Transverse colon (tissue), 4 donors: Measurements from ENCODE around the gene ABHD12. TPM values are rescaled to one million over a fixed set of nuclear protein-coding genes. Genes with fewer than 3 reads are reported as not detected.

Experiments
- DNase-seq: peaks from one replicate; pipeline ENCODE4 v3.0.0-alpha.2; 2019
- H3K27ac ChIP-seq, 4 donors: fragments of 200-600 bp; sonication (generic); 2 replicates each; pipeline ENCODE4 v1.5.1; 2016 to 2018; ENCODE audit warnings: inconsistent platforms in 4 of 4
- H3K27me3 ChIP-seq: fragments of 200-600 bp; sonication (generic); 2 replicates; pipeline ENCODE4 v1.5.1; 2017; ENCODE audit warnings: inconsistent platforms
- H3K36me3 ChIP-seq, 4 donors: fragments of 200-600 bp; sonication (generic); 2 replicates each; pipeline ENCODE4 v1.5.1; 2017 to 2019; ENCODE audit warnings: inconsistent platforms in 4 of 4
- H3K4me1 ChIP-seq, 4 donors: fragments of 200-600 bp; sonication (generic); 2 replicates each; pipeline ENCODE4 v1.5.1; 2017 to 2020; ENCODE audit warnings: inconsistent platforms in 4 of 4
- H3K4me3 ChIP-seq, 4 donors: fragments of 200-600 bp; sonication (generic); 1 replicate in 1 of 4; 2 replicates in 3 of 4; pipeline versions ENCODE4 v1.5.1 to v1.6.1; 2017 to 2019; ENCODE audit warnings: inconsistent platforms in 4 of 4
- H3K9me3 ChIP-seq, 2 donors: fragments of 200-600 bp; sonication (generic); 2 replicates each; pipeline ENCODE4 v1.5.1; 2017 to 2019; ENCODE audit warnings: inconsistent platforms in 2 of 2
- CTCF ChIP-seq, 5 experiments: fragments of 200-600 bp in 3 of 5; fragments of 450-650 bp in 2 of 5; sonication (generic) in 3 of 5; IDR thresholded peaks; 1 replicate in 2 of 5; 2 replicates in 3 of 5; pipeline ENCODE4 v1.5.1; 2016 to 2017; ENCODE audit warnings: antibody characterized with exemption in 5 of 5, inconsistent platforms in 3 of 5, mild to moderate bottlenecking in 2 of 5, moderate library complexity in 1 of 5
- EP300 ChIP-seq: sonication (generic); formaldehyde crosslinking; IDR thresholded peaks from one replicate; pipeline ENCODE4 v1.6.1; 2017; ENCODE audit warnings: antibody characterized with exemption, low read depth
- POLR2A ChIP-seq: fragments of 450-650 bp; IDR thresholded peaks from one replicate; pipeline ENCODE4 v1.6.1; 2016; ENCODE audit warnings: antibody characterized with exemption, mild to moderate bottlenecking, moderate library complexity
- POLR2AphosphoS5 ChIP-seq, 3 donors: sonication (generic); formaldehyde crosslinking; IDR thresholded peaks; one replicate each; pipeline ENCODE4 v1.6.1; 2016; ENCODE audit warnings: antibody characterized with exemption in 3 of 3
- WGBS, 2 donors: methylation state at CpG; one replicate each; pipeline ENCODE4 v1.1.5; 2018; ENCODE audit warnings: low coverage in 1 of 2; 5-methylcytosine and 5-hydroxymethylcytosine counted together
- in situ Hi-C, 4 donors: fragments of 200-750 bp; cut with MboI; loops; one replicate each; pipeline versions ENCODE4 v1.15.0 to v1.15.1; 2017; ENCODE audit warnings: low sequenced_read_pairs in 3 of 4, low pct_ligation_motif_present in 1 of 4, low pct_unique_long_range_greater_than_20kb in 1 of 4
- intact Hi-C: fragments of 100-400 bp; cut with DNase I; formaldehyde crosslinking; loops from one replicate; pipeline ENCODE4 v1.15.1; 2023; ENCODE audit warnings: low total_unique reads
- total RNA-seq, 4 donors: library from RNA; depleted of rRNA; stranded (reverse); fragments of >200 nt; gene quantifications; one replicate each; pipeline ENCODE4 v1.1.0, GENCODE V29; 2016

Gene ABHD12
- total RNA-seq, 4 donors from 2014 or later = 67.3 to 103 (median 73.4) TPM

DNA sequence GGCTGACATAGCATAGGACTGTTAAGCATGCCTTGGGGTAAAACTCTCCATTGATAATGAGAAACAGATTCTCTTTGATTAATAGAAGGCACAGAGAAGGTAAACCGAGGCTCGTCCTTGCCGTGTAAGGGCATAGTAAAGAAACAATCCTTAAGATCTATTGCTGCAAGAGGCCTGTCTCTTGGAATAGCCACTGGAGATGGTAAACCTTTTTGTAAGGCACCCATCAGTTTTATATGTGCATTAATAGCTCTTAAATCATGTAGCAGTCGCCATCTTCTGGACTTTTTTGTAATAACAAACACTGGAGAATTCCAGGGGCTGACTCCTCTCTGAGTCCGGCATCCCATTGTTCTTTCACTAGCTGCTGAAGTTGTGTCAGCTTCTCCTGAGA, 8.4 kb upstream of the ABHD12 start:
- peak overlapping the region; percentile 50 to 88 (median 79) for H3K27ac ChIP-seq
- in situ Hi-C loops (loop anchor here in 2 of 4 donors (10.0 to 25.0 kb wide), 3 partner anchors 94 to 404 kb away; partner anchors contain the start of genes ACSS1 (in 1 of the 2) and APMAP (in 1 of the 2)), intact Hi-C loops (loop anchor here (5.0 kb wide), 1 partner anchor 92 kb away; no protein-coding TSS in a partner anchor)
- DNase-seq = peak; percentile 19
- H3K4me3 ChIP-seq = no peak overlapping the region
- H3K27me3 ChIP-seq = no peaks in the 10 kb centered on the region
- H3K9me3 ChIP-seq = peaks cover 9 to 12% of the 10 kb centered on the region in 2 donors
- H3K4me1 ChIP-seq = peaks cover 3 to 17% (median 10%) of the 10 kb centered on the region in 4 donors
- H3K36me3 ChIP-seq = no peaks in the 10 kb centered on the region
- no peak for TF ChIP-seq POLR2AphosphoS5 (IDR thresholded peaks at IDR 0.05)
- peak; percentile 48 to 66 (median 59) for TF ChIP-seq CTCF (IDR thresholded peaks at IDR 0.05)
- TF ChIP-seq EP300 = no peak
- TF ChIP-seq POLR2A = no peak
- 12 to 13% methylated on average over 4 to 5 of the region's 5 CpGs for WGBS, 2 donors

GRCh38 chr20:25398376-25399036, 7.9 kb upstream of the ABHD12 start:
- peaks cover 3 to 17% (median 10%) of the 10 kb centered on the region in 4 donors for H3K4me1 ChIP-seq
- TF ChIP-seq POLR2A = no peak
- no peak for TF ChIP-seq POLR2AphosphoS5 (IDR thresholded peaks at IDR 0.05)
- TF ChIP-seq EP300 = no peak
- no peak for TF ChIP-seq CTCF (IDR thresholded peaks at IDR 0.05)
- in situ Hi-C loops = loop anchor here in 2 of 4 donors (10.0 to 25.0 kb wide), 3 partner anchors 94 to 404 kb away; partner anchors contain the start of genes ACSS1 (in 1 of the 2) and APMAP (in 1 of the 2)
- peak overlapping the region; percentile 50 to 88 (median 79) for H3K27ac ChIP-seq
- no peak for DNase-seq
- intact Hi-C loops = loop anchor here (5.0 kb wide), 1 partner anchor 91 kb away; no protein-coding TSS in a partner anchor
- peaks cover 9 to 12% of the 10 kb centered on the region in 2 donors for H3K9me3 ChIP-seq
- no peaks in the 10 kb centered on the region for H3K36me3 ChIP-seq
- no peak overlapping the region for H3K4me3 ChIP-seq
- no peaks in the 10 kb centered on the region for H3K27me3 ChIP-seq
- WGBS, 2 donors = 11 to 34% methylated on average over 4 of the region's 4 CpGs

- Histone ChIP-seq H3K27me3 (no peaks in the 10 kb centered on the region), H3K4me3 (peak overlapping the region in 2 of 4 donors; percentile 17 to 18), H3K4me1 (peaks cover 3 to 17% (median 10%) of the 10 kb centered on the region in 4 donors), H3K36me3 (no peaks in the 10 kb centered on the region), H3K9me3 (peaks cover 6 to 7% of the 10 kb centered on the region in 2 donors), H3K27ac (peak overlapping the region; percentile 78 to 89 (median 84))
- intact Hi-C loops = loop anchor here (5.0 kb wide), 1 partner anchor 91 kb away; no protein-coding TSS in a partner anchor
- DNase-seq = no peak
- WGBS, 2 donors = 30 to 35% methylated on average over 1 of the region's 1 CpG
- in situ Hi-C loops = loop anchor here in 2 of 4 donors (10.0 to 25.0 kb wide), 3 partner anchors 93 to 403 kb away; partner anchors contain the start of genes ACSS1 (in 1 of the 2) and APMAP (in 1 of the 2)
- TF ChIP-seq EP300 = no peak
- no peak for TF ChIP-seq CTCF (IDR thresholded peaks at IDR 0.05)
- TF ChIP-seq POLR2A = no peak
- TF ChIP-seq POLR2AphosphoS5 (IDR thresholded peaks at IDR 0.05) = no peak
These were observed 7.2 kb upstream of the ABHD12 start for GRCh38 chr20:25397821-25398220.

GRCh38 chr20:25397096-25397495, 6.5 kb upstream of the ABHD12 start:
- in situ Hi-C loops (loop anchor here in 2 of 4 donors (10.0 to 25.0 kb wide), 3 partner anchors 92 to 402 kb away; partner anchors contain the start of genes ACSS1 (in 1 of the 2) and APMAP (in 1 of the 2)), intact Hi-C loops (loop anchor here (5.0 kb wide), 1 partner anchor 90 kb away; no protein-coding TSS in a partner anchor)
- DNase-seq = peak; percentile 53
- TF ChIP-seq CTCF (IDR thresholded peaks at IDR 0.05) (no peak), EP300 (no peak), POLR2AphosphoS5 (IDR thresholded peaks at IDR 0.05) (peak in 2 of 3 donors; percentile 56 to 67), POLR2A (peak; percentile 44)
- Histone ChIP-seq H3K9me3 (no peaks in the 10 kb centered on the region), H3K27ac (peak overlapping the region; percentile 78 to 89 (median 84)), H3K4me1 (peaks cover 3 to 17% (median 10%) of the 10 kb centered on the region in 4 donors), H3K36me3 (no peaks in the 10 kb centered on the region), H3K4me3 (peak overlapping the region in 2 of 4 donors; percentile 17 to 18), H3K27me3 (no peaks in the 10 kb centered on the region)
- WGBS, 2 donors = 65% methylated on average over 6 of the region's 6 CpGs; no CpG with 5 or more reads in 1 of the 2 donors
